Bronchial epithelial cell (primary cell): ENCODE results near the gene ZNF699. TPM values are rescaled to one million over a fixed set of nuclear protein-coding genes. Genes with fewer than 3 reads are reported as not detected.
"Not testable (repeated sequence)": the region's sequence is repeated elsewhere in the genome, so short reads cannot be mapped to it uniquely, and the experiment has no call there.

Source experiments
- DNase-seq: peaks from one replicate; pipeline ENCODE4 v3.0.0-alpha.2; 2010; ENCODE audit warnings: low read depth
- FAIRE-seq: peaks from 2 replicates; lab custom pipeline; 2011; peaks lifted over from hg19 to GRCh38; lab: Jason Lieb, UNC
- H3K27me3 ChIP-seq: 2 replicates; pipeline ENCODE4 v1.5.1; 2011; ENCODE audit warnings: low read length; ENCODE audit not compliant: control insufficient read depth, insufficient read depth
- H3K36me3 ChIP-seq: 2 replicates; pipeline ENCODE4 v1.5.1; 2011; ENCODE audit warnings: low read length; ENCODE audit not compliant: control insufficient read depth, insufficient read depth
- H3K4me3 ChIP-seq: 2 replicates; pipeline ENCODE4 v1.5.1; 2011; ENCODE audit warnings: mild to moderate bottlenecking, low read depth, low read length, control low read depth
- total RNA-seq: library from RNA; depleted of rRNA; stranded (reverse); fragments of >200 nt; gene quantifications from 2 replicates; pipeline ENCODE4 v1.2.1, GENCODE V29; 2014
- TF ChIP-seq, protein P1 (sequence below): IDR thresholded peaks from 2 replicates; pipeline ENCODE4 v1.5.1; 2011; ENCODE audit warnings: mild to moderate bottlenecking, moderate library complexity, low read length, control low read depth, inconsistent platforms; ENCODE audit not compliant: insufficient read depth, severe bottlenecking

Gene ZNF699
- total RNA-seq, 1 donor from 2014 or later: 11.6 TPM

DNA sequence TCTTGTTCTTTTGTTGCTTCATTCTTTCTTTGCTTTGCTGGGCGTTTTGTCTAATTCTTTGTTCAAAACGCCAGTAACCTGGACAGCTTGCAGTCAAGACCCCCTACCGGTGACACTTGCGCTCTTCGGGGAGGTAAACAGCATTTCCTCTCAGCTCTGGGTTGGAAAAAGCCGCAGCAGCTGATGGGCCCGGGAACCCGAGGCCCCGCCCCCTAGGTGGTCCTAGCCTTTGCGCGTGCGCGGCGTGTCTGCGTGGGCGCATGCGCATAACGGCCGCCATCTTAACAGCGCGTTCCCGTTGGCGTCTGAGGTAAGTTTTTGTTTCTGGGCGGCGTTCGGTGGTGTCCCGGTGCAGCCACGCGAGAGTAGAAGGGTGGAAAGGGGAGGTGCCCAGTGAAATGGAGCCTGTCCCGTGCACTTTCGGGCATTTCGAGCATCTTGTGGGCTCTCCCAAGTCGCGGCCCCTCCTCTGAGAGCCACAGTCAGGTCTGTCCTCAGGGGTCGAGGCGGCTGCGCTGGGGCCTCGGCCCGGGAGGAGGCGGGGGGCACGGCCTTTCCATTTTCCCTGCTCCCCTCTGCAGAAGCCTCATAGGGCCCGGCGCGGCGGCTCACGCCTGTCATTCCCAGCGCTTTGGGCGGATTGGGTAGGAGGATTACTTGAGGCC lies 14.4 kb upstream of the ZNF699 start, which contains the start of gene ZNF559:
Gene ZNF559 (plus strand): TSS at position 261 of the 665 bp plus-strand sequence. CDS start 14,371 bp downstream, outside the sequence.
- TF ChIP-seq, protein P1, sequence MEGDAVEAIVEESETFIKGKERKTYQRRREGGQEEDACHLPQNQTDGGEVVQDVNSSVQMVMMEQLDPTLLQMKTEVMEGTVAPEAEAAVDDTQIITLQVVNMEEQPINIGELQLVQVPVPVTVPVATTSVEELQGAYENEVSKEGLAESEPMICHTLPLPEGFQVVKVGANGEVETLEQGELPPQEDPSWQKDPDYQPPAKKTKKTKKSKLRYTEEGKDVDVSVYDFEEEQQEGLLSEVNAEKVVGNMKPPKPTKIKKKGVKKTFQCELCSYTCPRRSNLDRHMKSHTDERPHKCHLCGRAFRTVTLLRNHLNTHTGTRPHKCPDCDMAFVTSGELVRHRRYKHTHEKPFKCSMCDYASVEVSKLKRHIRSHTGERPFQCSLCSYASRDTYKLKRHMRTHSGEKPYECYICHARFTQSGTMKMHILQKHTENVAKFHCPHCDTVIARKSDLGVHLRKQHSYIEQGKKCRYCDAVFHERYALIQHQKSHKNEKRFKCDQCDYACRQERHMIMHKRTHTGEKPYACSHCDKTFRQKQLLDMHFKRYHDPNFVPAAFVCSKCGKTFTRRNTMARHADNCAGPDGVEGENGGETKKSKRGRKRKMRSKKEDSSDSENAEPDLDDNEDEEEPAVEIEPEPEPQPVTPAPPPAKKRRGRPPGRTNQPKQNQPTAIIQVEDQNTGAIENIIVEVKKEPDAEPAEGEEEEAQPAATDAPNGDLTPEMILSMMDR: peak; percentile 29
- FAIRE-seq (no peak), DNase-seq (peak; percentile 86)
- Histone ChIP-seq H3K36me3 (peaks cover 1% of the 10 kb centered on the region), H3K27me3 (no peaks in the 10 kb centered on the region), H3K4me3 (peak within 1 kb of the TSS; percentile 67)

DNA sequence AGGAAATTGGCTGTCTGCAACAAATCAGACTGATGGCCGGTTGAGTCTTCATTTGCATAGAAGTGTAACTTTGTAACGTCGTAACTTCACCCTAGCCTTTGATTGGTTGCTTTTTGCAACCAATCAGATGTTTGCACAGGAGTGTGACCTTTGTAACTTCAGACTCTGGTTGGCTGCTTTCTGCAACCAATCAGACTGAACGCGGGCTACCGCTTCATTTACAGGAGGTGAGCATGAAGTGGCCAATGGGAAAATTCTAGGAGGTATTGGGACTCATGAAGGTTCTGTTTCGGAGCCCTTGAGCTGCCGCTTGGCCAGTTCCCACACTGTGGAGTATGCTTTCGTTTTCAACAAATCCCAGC lies 13.9 kb upstream of the ZNF699 start:
- no peak for FAIRE-seq
- H3K27me3 ChIP-seq: no peaks in the 10 kb centered on the region
- peak; percentile 69 for DNase-seq
- TF ChIP-seq, protein P1: no peak
- peaks cover 1% of the 10 kb centered on the region for H3K36me3 ChIP-seq
- H3K4me3 ChIP-seq: peak overlapping the region; percentile 67

DNA sequence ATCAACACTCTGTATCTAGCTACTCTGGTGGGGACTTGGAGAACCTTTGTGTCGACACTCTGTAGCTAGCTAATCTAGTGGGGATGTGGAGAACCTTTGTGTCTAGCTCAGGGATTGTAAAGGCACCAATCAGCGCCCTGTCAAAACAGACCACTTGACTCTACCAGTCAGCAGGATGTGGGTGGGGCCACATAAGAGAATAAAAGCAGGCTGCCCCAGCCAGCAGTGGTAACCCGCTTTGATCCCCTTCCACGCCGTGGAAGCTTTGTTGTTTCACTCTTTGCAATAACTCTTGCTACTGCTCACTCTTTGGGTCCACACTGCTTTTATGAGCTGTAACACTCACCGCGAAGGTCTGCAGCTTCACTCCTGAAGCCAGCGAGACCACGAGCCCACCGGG lies 12.6 kb upstream of the ZNF699 start:
- H3K36me3 ChIP-seq, H3K27me3 ChIP-seq, DNase-seq, FAIRE-seq, H3K4me3 ChIP-seq: not testable (repeated sequence)

DNA sequence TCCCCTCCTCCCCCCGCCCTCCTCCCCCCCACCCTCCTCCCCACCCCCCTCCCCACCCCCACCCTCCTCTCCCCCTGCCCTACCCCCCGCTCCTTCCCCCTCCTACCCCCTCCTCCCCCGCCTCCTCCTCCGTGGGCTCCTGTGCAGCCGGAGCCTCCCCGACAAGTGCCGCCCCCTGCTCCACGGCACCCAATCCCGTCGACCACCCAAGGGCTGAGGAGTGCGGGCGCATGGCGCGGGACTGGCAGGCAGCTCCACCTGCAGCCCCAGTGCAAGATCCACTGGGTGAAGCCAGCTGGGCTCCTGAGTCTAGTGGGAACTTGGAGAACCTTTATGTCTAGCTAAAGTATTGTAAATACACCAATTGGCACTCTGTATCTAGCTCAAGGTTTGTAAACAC lies 12.1 kb upstream of the ZNF699 start:
- H3K4me3 ChIP-seq, H3K36me3 ChIP-seq, H3K27me3 ChIP-seq, DNase-seq, FAIRE-seq: not testable (repeated sequence)

DNA sequence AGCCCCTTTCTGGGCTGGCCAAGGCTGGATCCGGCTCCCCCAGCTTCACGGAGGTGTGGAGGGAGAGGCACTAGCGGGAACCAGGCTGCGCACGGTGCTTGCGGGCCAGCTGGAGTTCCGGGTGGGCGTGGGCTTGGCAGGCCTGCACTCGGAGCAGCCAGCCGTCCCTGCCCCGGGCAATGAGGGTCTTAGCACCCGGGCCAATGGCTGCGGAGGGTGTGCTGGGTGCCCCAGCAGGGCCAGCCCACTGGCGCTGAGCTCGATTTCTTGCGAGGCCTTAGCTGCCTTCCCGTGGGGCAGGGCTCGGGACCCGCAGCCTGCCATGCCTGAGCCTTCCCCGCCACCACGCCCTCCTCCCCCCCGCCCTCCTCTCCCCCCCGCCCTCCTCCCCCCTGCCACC lies 11.7 kb upstream of the ZNF699 start:
- H3K27me3 ChIP-seq: no peaks in the 10 kb centered on the region
- H3K4me3 ChIP-seq: no peak overlapping the region
- no peaks in the 10 kb centered on the region for H3K36me3 ChIP-seq
- FAIRE-seq (no peak), DNase-seq (no peak)
- TF ChIP-seq, protein P1: no peak

DNA sequence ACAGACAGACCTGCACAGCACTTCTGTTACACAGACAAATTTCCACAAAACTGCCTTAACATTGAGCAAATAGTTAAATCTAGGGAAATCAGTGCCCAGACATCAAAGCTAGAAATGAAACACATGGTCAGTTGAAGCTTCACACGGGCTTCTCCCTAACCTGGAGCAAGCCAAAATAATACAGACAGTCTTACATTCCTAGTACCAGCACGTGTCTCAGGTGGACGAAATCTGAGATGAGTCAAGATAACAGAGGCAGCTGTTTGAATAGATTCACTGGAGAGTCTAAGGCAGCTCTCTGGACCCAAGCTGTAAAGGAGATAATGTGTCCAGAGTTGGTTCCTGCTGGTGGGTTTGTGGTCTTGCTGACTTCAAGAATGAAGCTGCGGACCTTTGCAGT lies 4.1 kb upstream of the ZNF699 start:
- Histone ChIP-seq H3K4me3 (no peak overlapping the region), H3K36me3 (no peaks in the 10 kb centered on the region), H3K27me3 (no peaks in the 10 kb centered on the region)
- DNase-seq (no peak), FAIRE-seq (no peak)
- TF ChIP-seq, protein P1: no peak

DNA sequence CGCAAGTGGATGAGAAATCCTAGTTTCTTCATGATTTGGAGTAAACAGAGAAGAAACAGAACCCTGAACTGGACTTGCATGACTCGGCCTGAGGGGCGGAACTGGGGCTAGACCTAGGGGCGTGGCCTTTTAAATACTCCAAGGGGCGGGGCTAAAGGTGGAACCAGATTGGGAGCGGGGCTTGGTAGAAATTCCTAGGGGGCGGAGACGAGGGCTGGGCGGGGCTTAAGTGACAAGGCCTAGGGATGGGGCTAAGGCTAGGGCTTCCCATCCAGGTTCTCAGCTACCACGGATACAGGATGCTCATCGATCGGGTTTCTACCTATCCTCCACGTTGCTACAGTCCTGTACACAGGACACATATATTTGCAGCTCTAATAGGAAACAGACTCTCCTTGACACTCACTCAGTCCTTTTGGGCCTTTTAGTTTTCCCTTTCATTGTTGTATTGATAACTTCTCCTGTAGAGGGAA lies 372 bp upstream of the ZNF699 start:
- Histone ChIP-seq H3K27me3 (no peaks in the 10 kb centered on the region), H3K36me3 (no peaks in the 10 kb centered on the region), H3K4me3 (peak overlapping the region; percentile 53)
- FAIRE-seq (no peak), DNase-seq (no peak)
- TF ChIP-seq, protein P1: no peak
